Endothelial cell of umbilical vein (primary cell): ENCODE results near the gene TRMT61B. TPM values are rescaled to one million over a fixed set of nuclear protein-coding genes. Genes with fewer than 3 reads are reported as not detected.

Experiments
- BruUV-seq: library from RNA; stranded (reverse); fragments of 400-500 nt; replicated peaks from 2 replicates; lab custom pipeline; 2021; lab: Mats Ljungman, UMichigan
- CTCF ChIA-PET: fragments of 300-600, 350-600 bp; sonication (Branson Sonifier 250); formaldehyde crosslinking; loops from one replicate; lab custom pipeline; 2021; ENCODE audit warnings: antibody characterized with exemption, inconsistent platforms; lab: Charles Lee
- POLR2A ChIA-PET: fragments of 300-600, 350-600 bp; sonication (Branson Sonifier 250); formaldehyde crosslinking; loops from one replicate; lab custom pipeline; 2021; ENCODE audit warnings: antibody characterized with exemption, inconsistent platforms; lab: Charles Lee
- DNase-seq: peaks from one replicate; pipeline ENCODE4 v3.0.0-alpha.2; 2011; ENCODE audit warnings: low read depth, low spot score
- FAIRE-seq: peaks from 2 replicates; lab custom pipeline; 2011; peaks lifted over from hg19 to GRCh38; lab: Jason Lieb, UNC
- H2AFZ ChIP-seq: 2 replicates; pipeline ENCODE4 v1.6.0; 2012; ENCODE audit warnings: low read depth, low read length, control low read depth, inconsistent platforms
- H3K27ac ChIP-seq: 2 replicates; pipeline ENCODE4 v1.5.1; 2011; ENCODE audit warnings: low read depth, mild to moderate bottlenecking, control low read depth, low read length, moderate library complexity; ENCODE audit not compliant: insufficient read depth
- H3K27me3 ChIP-seq, 2 experiments: 2 replicates each; pipeline versions ENCODE4 v1.6.0 to v1.6.1; 2011; ENCODE audit warnings: low read length in 2 of 2, mixed read lengths in 1 of 2; ENCODE audit not compliant: control insufficient read depth in 2 of 2, insufficient read depth in 2 of 2
- H3K36me3 ChIP-seq, 2 experiments: 2 replicates in 1 of 2; 3 replicates in 1 of 2; pipeline ENCODE4 v1.5.1; 2011; ENCODE audit warnings: low read length in 2 of 2, mild to moderate bottlenecking in 1 of 2, moderate library complexity in 1 of 2; ENCODE audit not compliant: control insufficient read depth in 2 of 2, insufficient read depth in 2 of 2; ENCODE audit errors: extremely low read depth in 1 of 2
- H3K4me1 ChIP-seq: 3 replicates; pipeline ENCODE4 v1.5.1; 2011; ENCODE audit warnings: mild to moderate bottlenecking, low read length; ENCODE audit not compliant: control insufficient read depth, insufficient read depth; ENCODE audit errors: extremely low read depth
- H3K4me2 ChIP-seq: 2 replicates; pipeline ENCODE4 v1.6.1; 2011; ENCODE audit warnings: low read length, control low read depth, mixed read lengths; ENCODE audit not compliant: insufficient read depth
- H3K4me3 ChIP-seq, 3 experiments: fragments of 200-600 bp in 1 of 3; sonication (generic), shearing (Covaris generic) in 1 of 3; replicated peaks in 1 of 3; 2 replicates each; pipeline ENCODE4 v1.5.1; 2011 to 2016; ENCODE audit warnings: control low read depth in 3 of 3, low read length in 3 of 3, mild to moderate bottlenecking in 2 of 3, inconsistent platforms in 1 of 3, low read depth in 1 of 3, moderate library complexity in 1 of 3; ENCODE audit not compliant: insufficient read depth in 1 of 3
- H3K79me2 ChIP-seq: 2 replicates; pipeline ENCODE4 v1.6.0; 2012; ENCODE audit warnings: low read length, inconsistent platforms; ENCODE audit not compliant: control insufficient read depth, insufficient read depth
- H3K9ac ChIP-seq: replicated peaks from 2 replicates; pipeline ENCODE3; 2011; ENCODE audit warnings: low read length, control low read depth; ENCODE audit not compliant: insufficient read depth; ENCODE audit errors: extremely low read depth
- H3K9me1 ChIP-seq: replicated peaks from 3 replicates; pipeline ENCODE4 v1.6.0; 2011; ENCODE audit warnings: mild to moderate bottlenecking, low read length; ENCODE audit not compliant: control insufficient read depth, insufficient read depth; ENCODE audit errors: extremely low read depth
- H3K9me3 ChIP-seq: replicated peaks from 2 replicates; pipeline ENCODE4 v1.5.1; 2012; ENCODE audit warnings: low read length, inconsistent platforms; ENCODE audit not compliant: control insufficient read depth, insufficient read depth
- H4K20me1 ChIP-seq: replicated peaks from 2 replicates; pipeline ENCODE3; 2011; ENCODE audit warnings: mild to moderate bottlenecking, low read length; ENCODE audit not compliant: control insufficient read depth, insufficient read depth; ENCODE audit errors: extremely low read depth
- CTCF ChIP-seq, 2 donors: IDR thresholded peaks; 1 replicate in 1 of 2; 2 replicates in 1 of 2; pipeline ENCODE4 v1.5.1; 2011; ENCODE audit warnings: low read length in 2 of 2, mild to moderate bottlenecking in 2 of 2, moderate library complexity in 2 of 2, control low read depth in 1 of 2, inconsistent platforms in 1 of 2, low read depth in 1 of 2; ENCODE audit not compliant: insufficient read depth in 1 of 2; ENCODE audit errors: extremely low read depth in 1 of 2
- EZH2 ChIP-seq: IDR thresholded peaks from 2 replicates; pipeline ENCODE4 v1.6.1; 2012; ENCODE audit warnings: borderline replicate concordance, low read depth, mild to moderate bottlenecking, moderate library complexity, low read length, inconsistent platforms; ENCODE audit not compliant: severe bottlenecking
- FOS ChIP-seq: IDR thresholded peaks from 2 replicates; pipeline ENCODE4 v1.6.1; 2011; ENCODE audit warnings: mild to moderate bottlenecking, low read length, moderate library complexity, borderline replicate concordance; ENCODE audit not compliant: insufficient read depth
- GATA2 ChIP-seq: IDR thresholded peaks from 2 replicates; pipeline ENCODE4 v1.7.0; 2011; ENCODE audit warnings: low read depth, mild to moderate bottlenecking, moderate library complexity, mixed read lengths, low read length; ENCODE audit not compliant: insufficient read length, insufficient read depth
- JUN ChIP-seq: IDR thresholded peaks from 2 replicates; pipeline ENCODE4 v1.6.1; 2011; ENCODE audit warnings: borderline replicate concordance, low read depth; ENCODE audit not compliant: insufficient read length, insufficient read depth
- MAX ChIP-seq: IDR thresholded peaks from 2 replicates; pipeline ENCODE4 v1.6.1; 2011; ENCODE audit not compliant: insufficient read depth, insufficient read length
- MYC ChIP-seq: IDR thresholded peaks from one replicate; pipeline ENCODE4 v1.6.1; 2011; ENCODE audit warnings: mild to moderate bottlenecking, low read depth, low read length
- POLR2A ChIP-seq: IDR thresholded peaks from 2 replicates; pipeline ENCODE4 v1.6.1; 2012; ENCODE audit warnings: low read depth, mild to moderate bottlenecking, control low read depth, low read length
- POLR2AphosphoS5 ChIP-seq: IDR thresholded peaks from 2 replicates; pipeline ENCODE4 v1.6.1; 2012; ENCODE audit warnings: low read depth, mild to moderate bottlenecking, control low read depth, low read length, moderate library complexity; ENCODE audit not compliant: insufficient read depth
- dilution Hi-C: fragments of 300-500 bp; cut with MboI; formaldehyde crosslinking; loops from one replicate; pipeline ENCODE4 v1.15.0; 2019; ENCODE audit warnings: low sequenced_read_pairs; ENCODE audit not compliant: extremely low pct_ligation_motif_present
- intact Hi-C: fragments of 100-400 bp; cut with micrococcal nuclease; formaldehyde crosslinking; loops from one replicate; pipeline ENCODE4 v1.10.0; 2022
- polyA plus RNA-seq, 4 experiments: library from polyadenylated mRNA; depleted of rRNA in 3 of 4; stranded (reverse) in 3 of 4; unstranded in 1 of 4; fragments of >200 nt; gene quantifications; 2 replicates each; pipeline versions ENCODE4 v1.2.1 to v1.2.3, GENCODE V29; 2011 to 2012; ENCODE audit warnings: missing spikeins in 1 of 4
- total RNA-seq: library from RNA; stranded (reverse); gene quantifications from 2 replicates; pipeline ENCODE4 v1.2.3, GENCODE V29; 2021

The TRMT61B gene
- total and polyA plus RNA-seq, 2 donors (not counting 3 experiments of a cell fraction or from before 2014, with no cell fraction given) = 4.6 to 13.6 TPM

DNA sequence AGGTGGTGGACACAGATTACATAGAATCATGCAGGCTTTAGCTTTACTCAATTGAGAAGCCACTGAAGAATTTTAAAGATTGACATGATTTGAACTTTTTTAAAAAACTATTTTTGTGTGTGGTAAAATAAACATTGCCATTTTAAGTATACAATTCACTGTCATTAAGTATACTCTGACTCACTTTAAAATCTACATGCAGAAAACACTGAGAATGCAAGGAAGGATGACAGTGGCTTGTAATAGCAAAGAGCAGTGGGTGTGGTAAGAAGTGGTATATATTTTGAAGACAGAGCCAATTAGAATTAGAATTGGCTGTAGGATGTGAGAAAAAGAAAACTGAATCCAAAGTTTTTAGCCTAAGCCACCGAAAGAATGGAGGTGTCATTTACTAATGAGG lies 14.9 kb downstream of the TRMT61B start:
- dilution Hi-C loops (no loop called here), intact Hi-C loops (no loop called here)

More for the DNA sequence above, 14.9 kb downstream of the TRMT61B start:
- Histone ChIP-seq H3K9me3 (no peaks in the 10 kb centered on the region), H3K27me3 (no peaks in the 10 kb centered on the region), H3K79me2 (no peaks in the 10 kb centered on the region), H3K36me3 (no peaks in the 10 kb centered on the region), H3K27ac (no peak overlapping the region), H3K9me1 (no peaks in the 10 kb centered on the region), H3K4me1 (no peaks in the 10 kb centered on the region), H3K4me3 (no peak overlapping the region), H2AFZ (no peak overlapping the region), H4K20me1 (no peaks in the 10 kb centered on the region), H3K4me2 (no peak overlapping the region), H3K9ac (no peak overlapping the region)
- no peak for TF ChIP-seq GATA2
- no peak for TF ChIP-seq CTCF (IDR thresholded peaks at IDR 0.05; ENCODE audit: extremely low read depth in 1 of 2, insufficient read depth in 1 of 2, low read depth in 1 of 2, low read length in 2 of 2)
- no peak for TF ChIP-seq FOS
- TF ChIP-seq EZH2 = no peak
- TF ChIP-seq POLR2AphosphoS5 = no peak
- TF ChIP-seq MYC = no peak
- no peak for TF ChIP-seq MAX
- no peak for TF ChIP-seq JUN
- no peak for TF ChIP-seq POLR2A
- BruUV-seq = no TSS peak
- DNase-seq (no peak), FAIRE-seq (no peak)
- POLR2A ChIA-PET = interaction anchor here (0.7 kb wide), 1 partner anchor 11 kb away, joined by 9 read pairs; no protein-coding TSS in a partner anchor
- CTCF ChIA-PET = no interaction called here
